Upper lobe of left lung (tissue), 6 donors: ENCODE measurements around the gene CSNK1G1. TPM values are rescaled to one million over a fixed set of nuclear protein-coding genes. Genes with fewer than 3 reads are reported as not detected.
"Not testable (repeated sequence)": the region's sequence is repeated elsewhere in the genome, so short reads cannot be mapped to it uniquely, and the experiment has no call there.

Experiments
- ATAC-seq, 2 donors: fragments of 200-7000 bp; cut with Tn5 transposase; one replicate each; pipeline ENCODE4 v1.9.1; 2022; ENCODE audit warnings: mild to moderate bottlenecking in 2 of 2, moderate library complexity in 2 of 2; ENCODE audit not compliant: low FRiP score in 2 of 2
- DNase-seq, 2 donors: peaks; one replicate each; pipeline ENCODE4 v3.0.0-alpha.2; 2019 to 2020
- H3K27ac ChIP-seq, 4 donors: fragments of 200-600 bp; sonication (generic); one replicate each; pipeline ENCODE4 v1.5.1; 2016 to 2019
- H3K27me3 ChIP-seq, 4 donors: fragments of 200-600 bp; sonication (generic); one replicate each; pipeline ENCODE4 v1.5.1; 2017 to 2019
- H3K36me3 ChIP-seq, 4 donors: fragments of 200-600 bp; sonication (generic); one replicate each; pipeline ENCODE4 v1.5.1; 2016 to 2019
- H3K4me1 ChIP-seq, 4 donors: fragments of 200-600 bp; sonication (generic); one replicate each; pipeline ENCODE4 v1.5.1; 2018 to 2019
- H3K4me3 ChIP-seq, 4 donors: fragments of 200-600 bp; sonication (generic); one replicate each; pipeline ENCODE4 v1.5.1; 2017 to 2019; ENCODE audit warnings: mild to moderate bottlenecking in 2 of 4, moderate library complexity in 1 of 4
- H3K9me3 ChIP-seq, 4 donors: fragments of 200-600 bp; sonication (generic); one replicate each; pipeline ENCODE4 v1.5.1; 2018 to 2019
- EP300 ChIP-seq, 4 donors: sonication (generic); formaldehyde crosslinking; IDR thresholded peaks; one replicate each; pipeline ENCODE4 v1.5.1; 2017; ENCODE audit warnings: antibody characterized with exemption in 4 of 4, control low read depth in 2 of 4
- POLR2A ChIP-seq, 4 donors: fragments of 450-650 bp; IDR thresholded peaks; one replicate each; pipeline ENCODE4 v1.5.1; 2016 to 2017; ENCODE audit warnings: antibody characterized with exemption in 4 of 4, mild to moderate bottlenecking in 2 of 4
- POLR2AphosphoS5 ChIP-seq, 2 donors: sonication (generic); formaldehyde crosslinking; IDR thresholded peaks; one replicate each; pipeline ENCODE4 v1.5.1; 2017; ENCODE audit warnings: antibody characterized with exemption in 2 of 2
- WGBS, 2 donors: methylation state at CpG; one replicate each; pipeline ENCODE4 v1.1.5; 2017 to 2018; 5-methylcytosine and 5-hydroxymethylcytosine counted together
- total RNA-seq, 6 donors: library from RNA; depleted of rRNA in 4 of 6; stranded (reverse); fragments of >200 nt in 4 of 6; gene quantifications; one replicate each; pipeline versions ENCODE4 v1.1.0 to v1.2.1, GENCODE V29; 2016 to 2021
- TF ChIP-seq, protein P1 (sequence below), 6 experiments: fragments of 450-650 bp in 4 of 6; fragments of 200-600 bp in 2 of 6; sonication (generic) in 2 of 6; IDR thresholded peaks; one replicate each; pipeline ENCODE4 v1.5.1; 2016 to 2019; ENCODE audit warnings: antibody characterized with exemption in 6 of 6
- donor health status: DM: no; HTN: no; CAD: no; lungs with moderate emphysema.
- donor health status: DM: no; HTN: yes; CAD: no; lungs with severe emphysema.

Gene CSNK1G1
- total RNA-seq, 6 donors from 2014 or later = 14.8 to 49.6 (median 19.6) TPM

DNA sequence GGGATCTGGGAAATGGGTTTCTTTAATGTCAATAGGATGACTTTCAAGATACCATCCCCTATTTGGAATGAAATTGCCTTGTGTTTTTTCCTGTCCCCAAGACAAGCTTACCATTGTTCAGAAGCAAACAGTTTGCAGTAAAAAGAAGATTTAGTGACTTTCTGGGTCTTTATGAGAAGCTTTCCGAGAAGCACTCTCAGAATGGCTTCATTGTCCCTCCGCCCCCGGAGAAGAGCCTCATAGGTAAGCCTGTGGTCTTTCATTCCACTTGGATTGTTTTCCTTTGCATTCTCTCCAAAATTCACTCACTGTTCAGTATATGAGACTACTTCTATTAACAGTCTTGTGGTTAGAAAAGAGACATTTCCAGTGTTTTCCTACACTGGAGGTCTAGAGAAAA, 230.0 kb downstream of the CSNK1G1 start:
- H3K27ac ChIP-seq = no peak overlapping the region
- no peak for ATAC-seq
- no peak overlapping the region for H3K4me3 ChIP-seq
- DNase-seq = no peak
- WGBS, 2 donors = 62 to 63% methylated on average over 3 of the region's 3 CpGs
- TF ChIP-seq, protein P1, sequence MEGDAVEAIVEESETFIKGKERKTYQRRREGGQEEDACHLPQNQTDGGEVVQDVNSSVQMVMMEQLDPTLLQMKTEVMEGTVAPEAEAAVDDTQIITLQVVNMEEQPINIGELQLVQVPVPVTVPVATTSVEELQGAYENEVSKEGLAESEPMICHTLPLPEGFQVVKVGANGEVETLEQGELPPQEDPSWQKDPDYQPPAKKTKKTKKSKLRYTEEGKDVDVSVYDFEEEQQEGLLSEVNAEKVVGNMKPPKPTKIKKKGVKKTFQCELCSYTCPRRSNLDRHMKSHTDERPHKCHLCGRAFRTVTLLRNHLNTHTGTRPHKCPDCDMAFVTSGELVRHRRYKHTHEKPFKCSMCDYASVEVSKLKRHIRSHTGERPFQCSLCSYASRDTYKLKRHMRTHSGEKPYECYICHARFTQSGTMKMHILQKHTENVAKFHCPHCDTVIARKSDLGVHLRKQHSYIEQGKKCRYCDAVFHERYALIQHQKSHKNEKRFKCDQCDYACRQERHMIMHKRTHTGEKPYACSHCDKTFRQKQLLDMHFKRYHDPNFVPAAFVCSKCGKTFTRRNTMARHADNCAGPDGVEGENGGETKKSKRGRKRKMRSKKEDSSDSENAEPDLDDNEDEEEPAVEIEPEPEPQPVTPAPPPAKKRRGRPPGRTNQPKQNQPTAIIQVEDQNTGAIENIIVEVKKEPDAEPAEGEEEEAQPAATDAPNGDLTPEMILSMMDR (IDR thresholded peaks at IDR 0.05) = no peak
- no peak for TF ChIP-seq EP300 (IDR thresholded peaks at IDR 0.05)
- TF ChIP-seq POLR2A (IDR thresholded peaks at IDR 0.05) = no peak
- TF ChIP-seq POLR2AphosphoS5 (IDR thresholded peaks at IDR 0.05) = no peak
- H3K9me3 ChIP-seq = no peaks in the 10 kb centered on the region
- peaks cover 19 to 100% (median 73%) of the 10 kb centered on the region in 4 donors for H3K36me3 ChIP-seq
- H3K4me1 ChIP-seq = peaks cover 0 to 14% (median 2%) of the 10 kb centered on the region in 4 donors
- H3K27me3 ChIP-seq = no peaks in the 10 kb centered on the region

DNA sequence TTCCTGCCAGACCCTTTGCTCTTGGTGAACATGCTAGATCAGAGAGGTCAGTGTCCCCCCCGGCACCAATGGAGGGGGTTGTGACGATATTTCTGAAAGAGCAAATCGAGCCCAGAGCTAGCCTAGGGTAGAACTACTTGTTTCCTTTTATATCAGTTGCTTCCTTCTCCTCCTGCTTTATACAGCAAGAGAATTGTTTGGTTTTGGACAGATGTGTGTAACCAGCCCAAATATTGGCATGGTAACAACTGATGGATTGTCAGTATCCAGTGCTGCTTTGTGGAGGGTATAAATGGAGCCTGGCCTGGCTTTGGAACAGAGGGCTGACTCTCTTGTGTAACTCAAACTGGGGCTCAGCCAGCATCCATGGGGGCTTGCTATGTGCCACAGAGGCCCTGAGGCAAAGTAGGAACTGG, 233.0 kb downstream of the CSNK1G1 start:
- no peaks in the 10 kb centered on the region for H3K27me3 ChIP-seq
- ATAC-seq (no peak), DNase-seq (no peak)
- no peak for TF ChIP-seq POLR2A (IDR thresholded peaks at IDR 0.05)
- TF ChIP-seq EP300 (IDR thresholded peaks at IDR 0.05) = no peak
- TF ChIP-seq, protein P1 (IDR thresholded peaks at IDR 0.05) = no peak
- TF ChIP-seq POLR2AphosphoS5 (IDR thresholded peaks at IDR 0.05) = no peak
- no peak overlapping the region for H3K27ac ChIP-seq
- 93 to 98% methylated on average over 3 of the region's 3 CpGs for WGBS, 2 donors
- peaks cover 0 to 12% (median 3%) of the 10 kb centered on the region in 4 donors for H3K4me1 ChIP-seq
- peaks cover 6 to 100% (median 64%) of the 10 kb centered on the region in 4 donors for H3K36me3 ChIP-seq
- no peaks in the 10 kb centered on the region for H3K9me3 ChIP-seq
- H3K4me3 ChIP-seq = no peak overlapping the region

DNA sequence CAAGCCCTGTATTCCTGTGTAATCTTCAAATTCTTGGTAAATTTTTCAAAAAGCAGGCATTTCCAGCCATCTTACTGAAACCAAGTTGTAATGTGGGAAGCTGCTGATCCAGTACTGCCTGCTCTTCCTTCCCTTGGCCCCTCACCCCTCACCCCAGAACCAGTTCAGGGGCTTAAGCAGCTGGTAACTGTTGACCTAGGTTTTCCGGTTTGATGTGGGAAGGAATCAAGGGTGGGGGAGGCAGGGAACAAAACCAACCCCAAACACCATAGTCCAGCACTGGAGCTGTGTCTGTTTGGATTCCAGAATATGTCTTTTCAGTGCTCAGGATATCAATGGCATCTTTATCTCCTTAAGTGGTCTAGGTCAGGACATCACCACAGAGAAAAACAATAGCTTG, 233.5 kb downstream of the CSNK1G1 start:
- Histone ChIP-seq H3K4me1 (peaks cover 0 to 12% (median 3%) of the 10 kb centered on the region in 4 donors), H3K27ac (no peak overlapping the region), H3K9me3 (no peaks in the 10 kb centered on the region), H3K36me3 (peaks cover 6 to 100% (median 61%) of the 10 kb centered on the region in 4 donors), H3K27me3 (no peaks in the 10 kb centered on the region), H3K4me3 (no peak overlapping the region)
- no peak for TF ChIP-seq POLR2A (IDR thresholded peaks at IDR 0.05)
- WGBS, 2 donors = 92 to 100% methylated on average over 1 of the region's 1 CpG
- ATAC-seq = no peak
- DNase-seq = no peak

DNA sequence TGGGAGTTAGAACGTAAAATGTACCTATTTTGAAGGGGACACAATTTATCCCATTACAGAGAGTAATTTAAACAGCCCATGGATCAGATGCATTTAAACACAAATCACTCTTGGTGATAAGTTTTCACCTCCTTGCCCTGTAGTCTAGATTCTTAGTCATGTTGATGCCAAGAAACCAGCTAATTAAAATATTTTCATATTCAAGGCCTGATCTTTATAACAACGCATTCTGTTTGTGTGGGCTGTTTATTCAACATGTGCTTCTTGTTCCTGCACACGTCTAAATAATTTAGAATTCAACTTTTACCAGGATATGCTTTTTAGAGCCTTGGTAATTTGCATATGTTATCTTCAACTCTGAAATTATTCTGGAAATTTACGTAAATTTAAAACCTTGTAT, 234.4 kb downstream of the CSNK1G1 start:
- 90 to 92% methylated on average over 4 of the region's 4 CpGs for WGBS, 2 donors
- DNase-seq (no peak), ATAC-seq (no peak)
- H3K9me3 ChIP-seq = no peaks in the 10 kb centered on the region
- no peak overlapping the region for H3K27ac ChIP-seq
- TF ChIP-seq POLR2A (IDR thresholded peaks at IDR 0.05) = no peak
- TF ChIP-seq EP300 (IDR thresholded peaks at IDR 0.05) = no peak
- TF ChIP-seq, protein P1 (IDR thresholded peaks at IDR 0.05) = no peak
- TF ChIP-seq POLR2AphosphoS5 (IDR thresholded peaks at IDR 0.05) = no peak
- H3K36me3 ChIP-seq = peaks cover 5 to 100% (median 57%) of the 10 kb centered on the region in 4 donors
- H3K27me3 ChIP-seq = no peaks in the 10 kb centered on the region
- H3K4me3 ChIP-seq = no peak overlapping the region
- H3K4me1 ChIP-seq = peaks cover 0 to 12% (median 6%) of the 10 kb centered on the region in 4 donors

DNA sequence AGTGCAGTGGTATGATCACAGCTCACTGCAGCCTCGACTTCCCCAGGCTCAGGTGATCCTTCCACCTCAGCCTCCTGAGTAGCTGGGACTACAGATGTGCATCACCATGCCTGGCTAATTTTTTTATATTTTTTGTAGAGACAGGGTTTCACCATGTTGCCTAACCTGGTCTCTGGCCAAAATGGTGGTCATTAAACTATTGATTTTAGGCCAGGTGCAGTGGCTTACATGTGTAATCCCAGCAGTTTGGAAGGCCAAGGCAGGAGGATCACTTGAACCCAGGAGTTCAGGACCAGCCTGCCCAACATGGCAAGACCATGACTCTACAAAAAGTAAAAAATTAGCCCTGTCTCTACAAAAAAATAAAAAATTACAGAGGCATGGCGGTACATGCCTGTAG, 235.7 kb downstream of the CSNK1G1 start:
- peaks cover 0 to 18% (median 7%) of the 10 kb centered on the region in 4 donors for H3K4me1 ChIP-seq
- not testable (repeated sequence) for H3K27ac ChIP-seq, DNase-seq, H3K4me3 ChIP-seq, ATAC-seq, H3K27me3 ChIP-seq, H3K9me3 ChIP-seq
- WGBS, 2 donors = 97 to 100% methylated on average over 2 of the region's 2 CpGs
- H3K36me3 ChIP-seq = peaks cover 3 to 100% (median 55%) of the 10 kb centered on the region in 4 donors

DNA sequence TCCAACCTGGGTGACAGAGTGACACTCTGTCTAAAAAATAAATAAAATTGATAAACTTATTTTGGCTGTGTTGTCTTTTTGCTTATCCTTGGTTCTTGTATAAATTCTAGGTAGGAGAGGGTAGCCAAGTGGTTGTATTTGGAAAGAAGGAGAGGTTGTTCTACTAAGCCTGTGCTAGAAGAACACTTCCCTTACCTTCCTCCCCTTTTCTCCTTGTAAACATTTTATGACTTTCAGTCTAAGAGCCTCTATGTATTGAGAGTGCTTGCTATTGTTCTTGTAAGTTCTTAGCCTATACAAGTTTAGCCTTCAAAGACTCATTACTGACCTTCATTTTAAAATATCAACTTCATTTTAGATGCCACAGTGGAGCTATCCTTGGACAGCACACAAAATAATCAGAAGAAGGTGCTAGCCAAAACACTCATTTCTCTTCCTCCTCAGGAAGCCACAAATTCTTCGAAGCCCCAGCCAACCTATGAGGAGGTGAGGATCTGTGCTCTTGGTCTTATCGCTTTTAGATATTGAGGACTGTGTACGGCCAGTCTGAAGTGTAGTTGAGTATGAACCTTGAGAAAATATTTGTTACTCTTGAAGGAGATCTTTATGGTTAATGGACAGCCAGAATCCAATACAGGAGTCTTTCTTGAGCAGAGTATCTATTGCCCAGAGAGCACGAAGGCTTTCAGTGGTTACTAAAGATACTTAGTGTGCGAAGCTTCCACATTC, 238.1 kb downstream of the CSNK1G1 start:
- H3K9me3 ChIP-seq = no peaks in the 10 kb centered on the region
- no peak for DNase-seq
- H3K27ac ChIP-seq = peak overlapping the region in 1 of 4 donors; percentile 3
- peak in 1 of 4 donors; percentile 21 for TF ChIP-seq EP300 (IDR thresholded peaks at IDR 0.05)
- TF ChIP-seq POLR2AphosphoS5 (IDR thresholded peaks at IDR 0.05) = no peak
- no peak for TF ChIP-seq POLR2A (IDR thresholded peaks at IDR 0.05)
- TF ChIP-seq, protein P1 (IDR thresholded peaks at IDR 0.05) = no peak
- peaks cover 3 to 100% (median 49%) of the 10 kb centered on the region in 4 donors for H3K36me3 ChIP-seq
- peak; percentile 40 to 91 for ATAC-seq
- H3K4me3 ChIP-seq = no peak overlapping the region
- 61 to 67% methylated on average over 5 of the region's 5 CpGs for WGBS, 2 donors
- H3K4me1 ChIP-seq = peaks cover 0 to 20% (median 14%) of the 10 kb centered on the region in 4 donors
- H3K27me3 ChIP-seq = no peaks in the 10 kb centered on the region
